H1 (cell line): Measurements from ENCODE around the gene SEC11A. TPM values are rescaled to one million over a fixed set of nuclear protein-coding genes. Genes with fewer than 3 reads are reported as not detected.
A peak's percentile ranks its signal among the peaks of the same experiment; 100 is the strongest.

ENCODE experiments used
- CTCF ChIA-PET: fragments of 300-600 bp; sonication (Branson Sonifier 250); formaldehyde crosslinking; loops from one replicate; lab custom pipeline; 2021; ENCODE audit not compliant: partially characterized antibody; lab: Charles Lee
- POLR2A ChIA-PET: fragments of 300-600 bp; sonication (Branson Sonifier 250); formaldehyde crosslinking; loops from one replicate; lab custom pipeline; 2021; ENCODE audit warnings: inconsistent platforms; ENCODE audit not compliant: partially characterized antibody; lab: Charles Lee
- DNase-seq, 2 experiments: peaks; one replicate each; pipeline versions ENCODE4 v3.0.0 to v3.0.0-alpha.2; 2010 to 2022; ENCODE audit warnings: low spot score in 2 of 2, low read depth in 1 of 2, mixed read lengths in 1 of 2
- FAIRE-seq: peaks from 2 replicates; lab custom pipeline; 2011; peaks lifted over from hg19 to GRCh38; lab: Jason Lieb, UNC
- H2AFZ ChIP-seq: 2 replicates; pipeline ENCODE4 v1.8.1; 2012; ENCODE audit warnings: low read length, inconsistent platforms
- H2AK5ac ChIP-seq: 2 replicates; pipeline ENCODE4 v1.6.1; 2013; ENCODE audit warnings: low read depth, low read length
- H2BK120ac ChIP-seq: replicated peaks from 2 replicates; pipeline ENCODE3; 2013; ENCODE audit warnings: low read depth, low read length, inconsistent platforms
- H2BK12ac ChIP-seq: 2 replicates; pipeline ENCODE4 v1.6.1; 2013; ENCODE audit warnings: low read depth, low read length
- H2BK15ac ChIP-seq: 2 replicates; pipeline ENCODE4 v1.6.1; 2013; ENCODE audit warnings: low read length
- H2BK20ac ChIP-seq: 2 replicates; pipeline ENCODE4 v1.6.1; 2013; ENCODE audit warnings: low read length
- H2BK5ac ChIP-seq: 2 replicates; pipeline ENCODE4 v1.6.1; 2013; ENCODE audit warnings: low read depth, low read length
- H3K14ac ChIP-seq: 2 replicates; pipeline ENCODE4 v1.6.1; 2013; ENCODE audit warnings: inconsistent platforms; ENCODE audit not compliant: insufficient read length
- H3K18ac ChIP-seq: 2 replicates; pipeline ENCODE4 v1.6.1; 2013; ENCODE audit warnings: low read length; ENCODE audit errors: extremely low read depth
- H3K23ac ChIP-seq: 2 replicates; pipeline ENCODE4 v1.6.1; 2013; ENCODE audit warnings: inconsistent platforms; ENCODE audit not compliant: insufficient read length
- H3K23me2 ChIP-seq: 2 replicates; pipeline ENCODE4 v1.6.1; 2013; ENCODE audit warnings: low read depth, low read length
- H3K27ac ChIP-seq: 2 replicates; pipeline ENCODE4 v1.6.1; 2011; ENCODE audit warnings: low read depth, low read length, inconsistent platforms
- H3K27me3 ChIP-seq, 4 experiments: replicated peaks in 1 of 4; 1 replicate in 1 of 4; 2 replicates in 3 of 4; pipeline versions ENCODE4 v1.6.1 to v1.8.1; 2011 to 2013; ENCODE audit warnings: low read length in 3 of 4, mild to moderate bottlenecking in 3 of 4, inconsistent platforms in 2 of 4, mixed read lengths in 2 of 4, moderate library complexity in 1 of 4; ENCODE audit not compliant: control insufficient read depth in 3 of 4, insufficient read depth in 3 of 4; ENCODE audit errors: extremely low read depth in 1 of 4
- H3K36me3 ChIP-seq, 4 experiments: 2 replicates each; pipeline versions ENCODE4 v1.6.1 to v1.8.1; 2011 to 2013; ENCODE audit warnings: mild to moderate bottlenecking in 4 of 4, low read length in 3 of 4, moderate library complexity in 2 of 4, control low read depth in 1 of 4, inconsistent platforms in 1 of 4; ENCODE audit not compliant: insufficient read depth in 4 of 4, control insufficient read depth in 2 of 4
- H3K4ac ChIP-seq: replicated peaks from 2 replicates; pipeline ENCODE3; 2013; ENCODE audit warnings: low read length, low read depth, mixed read lengths, inconsistent platforms; ENCODE audit not compliant: insufficient read length
- H3K4me1 ChIP-seq, 4 experiments: replicated peaks in 1 of 4; 1 replicate in 1 of 4; 2 replicates in 3 of 4; pipeline versions ENCODE4 v1.6.1 to v1.8.1; 2011 to 2013; ENCODE audit warnings: low read length in 3 of 4, inconsistent platforms in 2 of 4, mixed read lengths in 1 of 4; ENCODE audit not compliant: insufficient read depth in 4 of 4, control insufficient read depth in 3 of 4
- H3K4me2 ChIP-seq, 2 experiments: 2 replicates each; pipeline versions ENCODE4 v1.6.1 to v1.8.1; 2011 to 2013; ENCODE audit warnings: low read depth in 2 of 2, low read length in 2 of 2, control low read depth in 1 of 2, inconsistent platforms in 1 of 2, mild to moderate bottlenecking in 1 of 2; ENCODE audit not compliant: insufficient read depth in 1 of 2
- H3K4me3 ChIP-seq, 4 experiments: fragments of 200-600, 300-600 bp in 1 of 4; sonication (generic), shearing (Covaris generic), sonication (Bioruptor Twin) in 1 of 4; 2 replicates each; pipeline versions ENCODE4 v1.5.1 to v1.8.1; 2011 to 2016; ENCODE audit warnings: low read length in 4 of 4, low read depth in 3 of 4, control low read depth in 2 of 4, inconsistent platforms in 2 of 4, mild to moderate bottlenecking in 2 of 4, mixed read lengths in 1 of 4, moderate library complexity in 1 of 4; ENCODE audit not compliant: insufficient read depth in 2 of 4; ENCODE audit errors: extremely low read depth in 1 of 4
- H3K56ac ChIP-seq: replicated peaks from 2 replicates; pipeline ENCODE3; 2013; ENCODE audit warnings: low read depth, mild to moderate bottlenecking, mixed read lengths, low read length, inconsistent platforms; ENCODE audit not compliant: insufficient read length
- H3K79me1 ChIP-seq: 2 replicates; pipeline ENCODE4 v1.6.1; 2013; ENCODE audit warnings: low read depth, low read length, control low read depth
- H3K79me2 ChIP-seq, 2 experiments: 2 replicates each; pipeline versions ENCODE4 v1.6.1 to v1.8.1; 2012 to 2013; ENCODE audit warnings: low read length in 2 of 2, mild to moderate bottlenecking in 2 of 2, inconsistent platforms in 1 of 2; ENCODE audit not compliant: insufficient read depth in 2 of 2, control insufficient read depth in 1 of 2
- H3K9ac ChIP-seq, 4 experiments: replicated peaks in 1 of 4; 1 replicate in 1 of 4; 2 replicates in 3 of 4; pipeline versions ENCODE4 v1.6.1 to v1.8.1; 2011 to 2013; ENCODE audit warnings: low read depth in 3 of 4, low read length in 3 of 4, control low read depth in 2 of 4, mild to moderate bottlenecking in 2 of 4, moderate library complexity in 2 of 4, inconsistent platforms in 1 of 4; ENCODE audit errors: extremely low read depth in 1 of 4
- H3K9me3 ChIP-seq, 2 experiments: 2 replicates each; pipeline versions ENCODE4 v1.6.1 to v1.8.1; 2012 to 2013; ENCODE audit warnings: mild to moderate bottlenecking in 2 of 2, moderate library complexity in 2 of 2, control low read depth in 1 of 2, inconsistent platforms in 1 of 2, low read depth in 1 of 2, low read length in 1 of 2, mixed read lengths in 1 of 2; ENCODE audit not compliant: insufficient read depth in 2 of 2
- H4K20me1 ChIP-seq, 2 experiments: replicated peaks in 1 of 2; 2 replicates each; pipeline versions ENCODE3 to v1.8.1; 2011 to 2013; ENCODE audit warnings: inconsistent platforms in 2 of 2, low read length in 2 of 2, mild to moderate bottlenecking in 1 of 2; ENCODE audit not compliant: insufficient read depth in 2 of 2, control insufficient read depth in 1 of 2
- H4K5ac ChIP-seq: 2 replicates; pipeline ENCODE4 v1.6.1; 2013; ENCODE audit warnings: low read length, low read depth, mixed read lengths, inconsistent platforms; ENCODE audit not compliant: insufficient read length
- H4K8ac ChIP-seq: 2 replicates; pipeline ENCODE4 v1.8.0; 2013; ENCODE audit warnings: mild to moderate bottlenecking, moderate library complexity, low read length, inconsistent platforms; ENCODE audit not compliant: insufficient read depth; ENCODE audit errors: extremely low read depth
- H4K91ac ChIP-seq: replicated peaks from 2 replicates; pipeline ENCODE3; 2013; ENCODE audit warnings: low read length, mixed read lengths, inconsistent platforms; ENCODE audit not compliant: insufficient read length
- BACH1 ChIP-seq: IDR thresholded peaks from 2 replicates; pipeline ENCODE4 v1.6.1; 2012; ENCODE audit warnings: low read length, improper control_type of control experiment
- BRCA1 ChIP-seq: IDR thresholded peaks from 2 replicates; pipeline ENCODE4 v1.6.1; 2012; ENCODE audit warnings: low read depth, low read length, improper control_type of control experiment
- CHD2 ChIP-seq: IDR thresholded peaks from 2 replicates; pipeline ENCODE4 v1.6.1; 2012; ENCODE audit warnings: low read length, improper control_type of control experiment
- MAX ChIP-seq: IDR thresholded peaks from 2 replicates; pipeline ENCODE4 v1.6.1; 2012; ENCODE audit warnings: inconsistent platforms
- PHF8 ChIP-seq: fragments of 200-600 bp; sonication (generic); conservative IDR thresholded peaks from 2 replicates; pipeline ENCODE4 v1.7.1; 2012; ENCODE audit warnings: low read depth, mild to moderate bottlenecking, inconsistent platforms, low read length, moderate library complexity
- POLR2A ChIP-seq, 2 experiments: IDR thresholded peaks; 1 replicate in 1 of 2; 2 replicates in 1 of 2; pipeline ENCODE4 v1.6.1; 2011; ENCODE audit warnings: low read depth in 2 of 2, low read length in 2 of 2, mild to moderate bottlenecking in 2 of 2; ENCODE audit errors: control extremely low read depth in 1 of 2
- RXRA ChIP-seq: IDR thresholded peaks from 2 replicates; pipeline ENCODE4 v1.6.1; 2011; ENCODE audit warnings: low read depth, mild to moderate bottlenecking, low read length, moderate library complexity; ENCODE audit not compliant: insufficient read depth
- TBP ChIP-seq: IDR thresholded peaks from 2 replicates; pipeline ENCODE4 v1.6.1; 2011; ENCODE audit warnings: low read depth, low read length, improper control_type of control experiment
- USF2 ChIP-seq: IDR thresholded peaks from 2 replicates; pipeline ENCODE4 v1.6.1; 2011; ENCODE audit warnings: low read length, improper control_type of control experiment
- YY1 ChIP-seq: IDR thresholded peaks from 2 replicates; pipeline ENCODE4 v1.6.1; 2011; ENCODE audit warnings: low read depth, mild to moderate bottlenecking, low read length
- WGBS, 2 experiments: shearing (Covaris generic) in 1 of 2; methylation state at CpG; one replicate each; pipeline versions ENCODE4 v1.1.6 to v1.1.7; 2013 to 2015; ENCODE audit warnings: low lambda C conversion rate in 2 of 2, mixed read lengths in 2 of 2, inconsistent platforms in 1 of 2, low coverage in 1 of 2, missing lambda C conversion rate in 1 of 2; ENCODE audit not compliant: insufficient replicate concordance in 2 of 2, insufficient coverage in 1 of 2, insufficient read length in 1 of 2; ENCODE audit errors: extremely low coverage in 1 of 2, missing lambda C conversion rate in 1 of 2; 5-methylcytosine and 5-hydroxymethylcytosine counted together
- polyA plus RNA-seq, 7 experiments: library from polyadenylated mRNA; depleted of rRNA in 3 of 7; stranded (reverse) in 5 of 7; unstranded in 2 of 7; fragments of >200 nt in 5 of 7; fragments of 200-250 nt in 2 of 7; gene quantifications; 1 replicate in 5 of 7; 2 replicates in 1 of 7; 4 replicates in 1 of 7; pipeline versions ENCODE4 v1.2.1 to v1.2.3, GENCODE V29; 2011 to 2013; ENCODE audit warnings: missing spikeins in 2 of 7, mixed read lengths in 2 of 7
- total RNA-seq: library from RNA; stranded (reverse); fragmentation: NEBNext Ultra II Directional; extraction: Animal tissue kit (Norgen Biotek cat#: 25700); gene quantifications from 2 replicates; pipeline ENCODE4 v1.2.1, GENCODE V29; 2021

Gene SEC11A
- total and polyA plus RNA-seq, 2 of the 8 experiments (the other 6 are each of a cell fraction or from before 2014, with no cell fraction given), result 268 to 316 TPM

- H3K23ac ChIP-seq, result peak within 1 kb of the TSS; percentile 12
- H2BK20ac ChIP-seq, result no peak within 1 kb of the TSS
- no peak for FAIRE-seq
- CTCF ChIA-PET, result interaction anchor here (0.6 to 10.6 kb wide), 21 partner anchors 16 to 270 kb away, joined by 3 to 86 read pairs (median 4); partner anchors contain the start of gene SEC11A
- peaks cover 0 to 7% of the 10 kb centered on the region in 2 experiments; a peak in 2 of 4 replicates for H3K79me2 ChIP-seq
- H2BK5ac ChIP-seq, result peak within 1 kb of the TSS; percentile 71; the same call in 1 of the 2 replicates
- H3K9ac ChIP-seq, result peak within 1 kb of the TSS in 3 of 4 experiments; percentile 51 to 69 (median 58); a peak in 6 of 7 replicates
- peaks cover 0 to 13% (median 9%) of the 10 kb centered on the region in 4 experiments; a peak in 5 of 7 replicates for H3K27me3 ChIP-seq
- H4K8ac ChIP-seq, result peak within 1 kb of the TSS; percentile 62; the same call in 1 of the 2 replicates
- H2AFZ ChIP-seq, result 0 out of 2 replicates have a peak within 1 kb of the TSS, but pooled peaks have one; percentile 55
- H3K4me2 ChIP-seq, result peak within 1 kb of the TSS; percentile 91
- peaks cover 5% of the 10 kb centered on the region; the same call in 1 of the 2 replicates for H3K79me1 ChIP-seq
- H3K56ac ChIP-seq, result no peak within 1 kb of the TSS
- no peak within 1 kb of the TSS for H2BK12ac ChIP-seq
- no peak within 1 kb of the TSS for H3K14ac ChIP-seq
- peak within 1 kb of the TSS; percentile 89 for H3K18ac ChIP-seq
- WGBS, 2 experiments, result 3% methylated on average over 24 of the region's 61 CpGs; no CpG with 5 or more reads in 1 of the 2 experiments
- no peak within 1 kb of the TSS for H4K5ac ChIP-seq
- peak within 1 kb of the TSS; percentile 77; the same call in 1 of the 2 replicates for H2BK15ac ChIP-seq
- DNase-seq, result peak; percentile 77 to 89
- peaks cover 0 to 2% of the 10 kb centered on the region in 2 experiments for H4K20me1 ChIP-seq
- H2BK120ac ChIP-seq, result no peak within 1 kb of the TSS
- H3K9me3 ChIP-seq, result no peaks in the 10 kb centered on the region
- H3K4me1 ChIP-seq, result peaks cover 0 to 21% (median 14%) of the 10 kb centered on the region in 4 experiments; a peak in 6 of 7 replicates
- peak within 1 kb of the TSS; percentile 56 to 74 (median 62) for H3K4me3 ChIP-seq
- POLR2A ChIA-PET, result interaction anchor here (0.6 to 1.9 kb wide), 7 partner anchors 10 to 108 kb away, joined by 3 to 4 read pairs (median 4); partner anchors contain the start of gene ZSCAN2
- no peak within 1 kb of the TSS for H3K4ac ChIP-seq
- H2AK5ac ChIP-seq, result no peak within 1 kb of the TSS
- H3K36me3 ChIP-seq, result no peaks in the 10 kb centered on the region
- peaks cover 10% of the 10 kb centered on the region for H3K23me2 ChIP-seq
- no peak within 1 kb of the TSS for H4K91ac ChIP-seq
- peak within 1 kb of the TSS; percentile 49; the same call in 1 of the 2 replicates for H3K27ac ChIP-seq
- TF ChIP-seq BRCA1 (no peak), YY1 (peak; percentile 64), TBP (peak; percentile 57; the same call in 1 of the 2 replicates), USF2 (no peak), RXRA (0 out of 2 replicates have a peak, but pooled peaks have one; percentile 47), BACH1 (0 out of 2 replicates have a peak, but pooled peaks have one; percentile 16), PHF8 (peak; percentile 58; the same call in 1 of the 2 replicates), MAX (peak; percentile 60), POLR2A (IDR thresholded peaks at IDR 0.05; ENCODE audit: control extremely low read depth in 1 of 2, low read depth in 2 of 2, low read length in 2 of 2) (peak; percentile 55 to 80), CHD2 (peak; percentile 49)
Measured at GRCh38 chr15:84658080-84658787, 57.7 kb downstream of the SEC11A start, which contains the start of gene NMB. Gene NMB (minus strand): TSS chr15:84658199. CDS start chr15:84658152, 47 bp downstream.
